ENCODE results near the gene GTPBP4.

GRCh38 chr10:948347-948746, 39.9 kb upstream of the GTPBP4 start:
- TF ChIP-seq CTCF (IDR thresholded peaks at IDR 0.05; ENCODE audit: low read depth, low read length) (no peak), POLR2A (IDR thresholded peaks at IDR 0.05; ENCODE audit: extremely low read depth, insufficient read length) (no peak), MYC (IDR thresholded peaks at IDR 0.05; ENCODE audit: low read depth, low read length) (no peak)
- TF ChIP-seq, protein P1, sequence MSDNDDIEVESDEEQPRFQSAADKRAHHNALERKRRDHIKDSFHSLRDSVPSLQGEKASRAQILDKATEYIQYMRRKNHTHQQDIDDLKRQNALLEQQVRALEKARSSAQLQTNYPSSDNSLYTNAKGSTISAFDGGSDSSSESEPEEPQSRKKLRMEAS (IDR thresholded peaks at IDR 0.05; ENCODE audit: low read depth, low read length) = no peak
